Measurements from ENCODE around the gene RASSF3. TPM values are rescaled to one million over a fixed set of nuclear protein-coding genes. Genes with fewer than 3 reads are reported as not detected.

Gene RASSF3
- total and polyA plus RNA-seq, 10 of the 15 experiments (the other 5 are each of a cell fraction or from before 2014, with no cell fraction given) = 6.9 to 62.4 (median 30.3) TPM

DNA sequence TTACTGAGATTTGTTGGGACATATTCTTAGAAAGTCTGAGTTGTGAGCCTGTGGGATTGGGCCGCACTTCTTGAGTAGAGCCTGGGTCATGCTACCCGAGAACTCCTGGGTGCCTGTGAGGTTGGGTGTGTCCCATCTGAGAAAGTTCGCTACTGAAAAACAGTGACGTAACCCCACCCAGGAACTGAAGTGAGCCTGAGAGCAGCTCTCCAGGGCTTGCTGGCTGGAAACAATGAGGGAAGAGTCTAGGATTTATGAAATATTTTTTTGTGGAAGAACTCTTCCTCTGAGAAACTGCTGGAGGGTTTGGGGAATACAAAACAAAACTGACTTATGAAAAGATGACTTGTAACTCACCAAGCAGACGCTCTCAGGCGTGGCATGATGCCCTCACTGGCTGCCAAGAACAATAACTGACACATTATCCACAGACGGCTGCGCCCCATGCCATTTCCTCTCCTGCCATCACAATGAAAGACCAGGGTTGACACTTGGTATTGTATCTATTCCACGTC is 69.2 kb downstream of the RASSF3 start:
- H3K4me1 ChIP-seq (ENCODE audit: control insufficient read depth, insufficient read depth, low read length) = peaks cover 53% of the 10 kb centered on the region
- H3K27me3 ChIP-seq (replicated peaks in 1 of 2; ENCODE audit: control insufficient read depth in 2 of 2, insufficient read depth in 2 of 2, low read length in 1 of 2) = no peaks in the 10 kb centered on the region
- WGBS (ENCODE audit: insufficient coverage, insufficient replicate concordance, low lambda C conversion rate, missing lambda C conversion rate) = 4% methylated on average over 9 of the region's 9 CpGs
- ATAC-seq (peak; percentile 53), DNase-seq (ENCODE audit: low read depth, low spot score) (no peak), FAIRE-seq (no peak)
- peaks cover 0 to 6% of the 10 kb centered on the region in 2 experiments; a peak in 1 of 4 replicates for H3K36me3 ChIP-seq (ENCODE audit: control insufficient read depth in 2 of 2, insufficient read depth in 2 of 2, low read length in 1 of 2)
- no peaks in the 10 kb centered on the region for H3K9me3 ChIP-seq (replicated peaks; ENCODE audit: control insufficient read depth, insufficient read depth, low read length)
- no peak overlapping the region for H3K9ac ChIP-seq (ENCODE audit: control insufficient read depth, insufficient read depth, low read length)
- no peaks in the 10 kb centered on the region; the same call in 1 of the 2 replicates for H4K20me1 ChIP-seq (ENCODE audit: control insufficient read depth, insufficient read depth)
- BruUV-seq (replicated peaks) = no TSS peak
- no peak overlapping the region for H2AFZ ChIP-seq (ENCODE audit: control insufficient read depth, low read depth, low read length)
- peaks cover 76% of the 10 kb centered on the region for H3K79me2 ChIP-seq (ENCODE audit: control insufficient read depth, insufficient read depth, low read length)
- ChIA-PET CTCF (interaction anchor here (1.0 to 7.7 kb wide), 4 partner anchors 11 to 70 kb away, joined by 3 to 48 read pairs (median 4); no protein-coding TSS in a partner anchor), RAD21 (ENCODE audit: unreplicated experiment) (interaction anchor here (0.8 to 1.7 kb wide), 4 partner anchors 10 to 129 kb away, joined by 3 to 4 read pairs (median 3); no protein-coding TSS in a partner anchor), POLR2A (no interaction called here), SMC1A (ENCODE audit: uncharacterized antibody, unreplicated experiment) (interaction anchor here (0.8 to 5.5 kb wide), 5 partner anchors 12 to 115 kb away, joined by 3 to 41 read pairs (median 4); no protein-coding TSS in a partner anchor)
- in situ Hi-C loops (cut with MboI) = no loop called here
- no peak overlapping the region; the same call in 1 of the 2 replicates for H3K4me2 ChIP-seq (ENCODE audit: control insufficient read depth, insufficient read depth)
- intact Hi-C loops (cut with micrococcal nuclease; ENCODE audit: unreplicated experiment) = no loop called here
- H3K4me3 ChIP-seq = no peak overlapping the region
- H3K27ac ChIP-seq (ENCODE audit: control insufficient read depth, insufficient read depth) = peak overlapping the region; percentile 35; the same call in 1 of the 2 replicates
- TF ChIP-seq SREBF2 (IDR thresholded peaks at IDR 0.05; ENCODE audit: low read length) (no peak), ATF2 (IDR thresholded peaks at IDR 0.05; ENCODE audit: low read length) (0 out of 2 replicates have a peak, but pooled peaks have one; percentile 30), STAT3 (IDR thresholded peaks at IDR 0.05; ENCODE audit: low read depth, low read length) (no peak), ESRRA (IDR thresholded peaks at IDR 0.05; ENCODE audit: low read length) (no peak), IRF3 (IDR thresholded peaks at IDR 0.05) (no peak), RUNX3 (IDR thresholded peaks at IDR 0.05; ENCODE audit: low read length) (no peak), CHD2 (IDR thresholded peaks at IDR 0.05; ENCODE audit: borderline replicate concordance, low read depth, low read length) (no peak), CREM (IDR thresholded peaks at IDR 0.05; ENCODE audit: low read depth) (peak; percentile 12; the same call in 1 of the 2 replicates), SUZ12 (IDR thresholded peaks at IDR 0.05; ENCODE audit: unreplicated experiment) (no peak), SIX5 (IDR thresholded peaks at IDR 0.05; ENCODE audit: low read depth, low read length, severe bottlenecking) (no peak), E2F8 (IDR thresholded peaks at IDR 0.05; ENCODE audit: low read depth, partially characterized antibody) (no peak), EED (IDR thresholded peaks at IDR 0.05; ENCODE audit: low read depth) (peak; percentile 30; the same call in 1 of the 2 replicates), MYC (IDR thresholded peaks at IDR 0.05; ENCODE audit: insufficient read depth, insufficient read length, insufficient replicate concordance, low read length, severe bottlenecking) (no peak), JUNB (IDR thresholded peaks at IDR 0.05) (0 out of 2 replicates have a peak, but pooled peaks have one; percentile 24)
- TF ChIP-seq, protein P1, sequence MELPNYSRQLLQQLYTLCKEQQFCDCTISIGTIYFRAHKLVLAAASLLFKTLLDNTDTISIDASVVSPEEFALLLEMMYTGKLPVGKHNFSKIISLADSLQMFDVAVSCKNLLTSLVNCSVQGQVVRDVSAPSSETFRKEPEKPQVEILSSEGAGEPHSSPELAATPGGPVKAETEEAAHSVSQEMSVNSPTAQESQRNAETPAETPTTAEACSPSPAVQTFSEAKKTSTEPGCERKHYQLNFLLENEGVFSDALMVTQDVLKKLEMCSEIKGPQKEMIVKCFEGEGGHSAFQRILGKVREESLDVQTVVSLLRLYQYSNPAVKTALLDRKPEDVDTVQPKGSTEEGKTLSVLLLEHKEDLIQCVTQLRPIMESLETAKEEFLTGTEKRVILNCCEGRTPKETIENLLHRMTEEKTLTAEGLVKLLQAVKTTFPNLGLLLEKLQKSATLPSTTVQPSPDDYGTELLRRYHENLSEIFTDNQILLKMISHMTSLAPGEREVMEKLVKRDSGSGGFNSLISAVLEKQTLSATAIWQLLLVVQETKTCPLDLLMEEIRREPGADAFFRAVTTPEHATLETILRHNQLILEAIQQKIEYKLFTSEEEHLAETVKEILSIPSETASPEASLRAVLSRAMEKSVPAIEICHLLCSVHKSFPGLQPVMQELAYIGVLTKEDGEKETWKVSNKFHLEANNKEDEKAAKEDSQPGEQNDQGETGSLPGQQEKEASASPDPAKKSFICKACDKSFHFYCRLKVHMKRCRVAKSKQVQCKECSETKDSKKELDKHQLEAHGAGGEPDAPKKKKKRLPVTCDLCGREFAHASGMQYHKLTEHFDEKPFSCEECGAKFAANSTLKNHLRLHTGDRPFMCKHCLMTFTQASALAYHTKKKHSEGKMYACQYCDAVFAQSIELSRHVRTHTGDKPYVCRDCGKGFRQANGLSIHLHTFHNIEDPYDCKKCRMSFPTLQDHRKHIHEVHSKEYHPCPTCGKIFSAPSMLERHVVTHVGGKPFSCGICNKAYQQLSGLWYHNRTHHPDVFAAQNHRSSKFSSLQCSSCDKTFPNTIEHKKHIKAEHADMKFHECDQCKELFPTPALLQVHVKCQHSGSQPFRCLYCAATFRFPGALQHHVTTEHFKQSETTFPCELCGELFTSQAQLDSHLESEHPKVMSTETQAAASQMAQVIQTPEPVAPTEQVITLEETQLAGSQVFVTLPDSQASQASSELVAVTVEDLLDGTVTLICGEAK (IDR thresholded peaks at IDR 0.05; ENCODE audit: borderline replicate concordance) = no peak
